GM21825 (cell line): Measurements from ENCODE around the gene ABHD17A.

Experiments
- ATAC-seq: cut with Tn5 transposase; IDR thresholded peaks from one replicate; pipeline ENCODE4 v1.9.1; 2021; ENCODE audit warnings: mild to moderate bottlenecking, moderate library complexity; ENCODE audit not compliant: unreplicated experiment

ABHD17A gene

GRCh38 chr19:1841209-1841924 lies 43.9 kb downstream of the ABHD17A start:
- no peak for ATAC-seq

- ATAC-seq = no peak
Observed at GRCh38 chr19:1840541-1841115, 44.7 kb downstream of the ABHD17A start.

DNA sequence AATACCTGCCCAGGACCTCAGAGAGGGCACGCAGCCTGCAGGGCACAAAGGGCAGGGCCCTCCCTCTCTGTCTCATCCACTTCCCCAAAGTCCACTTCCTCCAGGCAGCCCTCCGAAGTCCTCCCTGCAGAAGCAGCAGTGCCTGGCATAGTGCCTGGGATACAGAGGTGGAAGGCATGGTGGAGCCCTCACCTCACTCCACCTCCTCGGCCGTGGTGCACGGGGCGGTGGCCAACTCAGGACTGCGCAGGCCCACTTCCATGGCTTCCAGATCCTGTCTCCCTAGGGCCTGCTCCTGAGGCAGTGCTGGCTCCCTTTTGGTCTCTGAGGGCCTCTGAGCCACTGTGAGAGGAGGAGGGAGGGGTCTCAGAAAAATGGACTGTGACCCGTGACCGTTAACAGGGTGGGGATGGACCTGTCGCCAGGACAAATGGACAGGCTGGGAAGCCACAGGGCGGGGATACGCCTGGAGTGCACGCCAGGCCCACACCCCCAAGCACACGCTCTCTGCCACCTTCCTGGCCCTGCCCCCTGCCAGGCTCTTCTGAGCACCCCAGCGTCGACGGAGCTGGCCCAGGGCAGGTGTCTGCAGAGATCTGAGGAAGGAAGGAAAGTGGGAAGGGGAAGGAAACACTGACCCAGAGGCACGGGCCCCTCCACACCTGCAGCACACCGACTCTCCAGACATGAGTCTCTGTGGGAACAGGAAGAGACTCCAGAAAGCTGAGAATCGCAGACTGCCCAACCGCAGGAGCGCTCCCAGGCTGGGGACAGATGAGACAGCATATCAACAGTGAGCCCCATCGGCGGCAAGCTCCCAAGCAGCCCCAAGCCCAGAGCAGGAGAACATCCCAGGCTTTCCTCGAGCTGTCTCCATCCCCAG lies 45.4 kb downstream of the ABHD17A start:
- no peak for ATAC-seq

DNA sequence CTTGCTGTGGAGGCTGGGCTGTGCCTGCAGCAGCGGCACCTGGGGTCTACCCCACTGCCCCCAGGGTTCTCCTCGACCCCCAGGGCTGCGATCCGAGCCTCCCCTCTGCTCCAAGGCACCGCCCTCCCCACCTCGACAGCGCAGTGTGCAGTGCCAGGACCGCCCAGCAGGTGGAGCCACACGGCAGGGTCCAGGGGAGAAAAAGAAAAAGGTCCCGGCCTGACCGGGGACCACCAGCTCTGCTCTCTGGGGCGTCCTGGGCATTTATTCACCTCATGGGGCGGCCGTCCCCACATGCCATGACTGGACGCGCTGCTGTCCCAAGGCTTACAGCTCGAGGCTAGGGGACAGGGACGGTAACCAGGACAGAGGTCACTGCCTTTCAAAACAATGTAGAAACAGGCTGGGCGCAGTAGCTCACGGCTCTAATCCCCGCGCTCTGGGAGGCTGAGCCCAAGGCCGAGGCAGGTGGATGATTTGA lies 47.6 kb downstream of the ABHD17A start:
- ATAC-seq = no peak

DNA sequence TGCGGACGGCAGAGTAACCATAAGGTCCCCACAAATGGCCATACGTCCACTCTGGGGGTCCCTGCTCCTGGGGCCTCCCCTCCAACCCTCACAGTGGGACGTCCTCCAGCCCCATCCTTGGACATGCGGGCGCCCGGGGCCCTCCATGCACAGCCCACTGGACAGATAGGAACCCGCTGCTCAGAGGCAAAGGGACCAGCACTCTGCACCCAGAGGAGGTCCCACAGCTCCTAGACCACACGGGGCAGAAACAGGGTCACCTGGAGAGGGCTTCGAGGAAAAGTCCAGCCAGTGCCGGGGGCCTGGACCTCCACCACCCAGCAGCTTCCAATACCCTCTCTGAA lies 48.1 kb downstream of the ABHD17A start:
- no peak for ATAC-seq

DNA sequence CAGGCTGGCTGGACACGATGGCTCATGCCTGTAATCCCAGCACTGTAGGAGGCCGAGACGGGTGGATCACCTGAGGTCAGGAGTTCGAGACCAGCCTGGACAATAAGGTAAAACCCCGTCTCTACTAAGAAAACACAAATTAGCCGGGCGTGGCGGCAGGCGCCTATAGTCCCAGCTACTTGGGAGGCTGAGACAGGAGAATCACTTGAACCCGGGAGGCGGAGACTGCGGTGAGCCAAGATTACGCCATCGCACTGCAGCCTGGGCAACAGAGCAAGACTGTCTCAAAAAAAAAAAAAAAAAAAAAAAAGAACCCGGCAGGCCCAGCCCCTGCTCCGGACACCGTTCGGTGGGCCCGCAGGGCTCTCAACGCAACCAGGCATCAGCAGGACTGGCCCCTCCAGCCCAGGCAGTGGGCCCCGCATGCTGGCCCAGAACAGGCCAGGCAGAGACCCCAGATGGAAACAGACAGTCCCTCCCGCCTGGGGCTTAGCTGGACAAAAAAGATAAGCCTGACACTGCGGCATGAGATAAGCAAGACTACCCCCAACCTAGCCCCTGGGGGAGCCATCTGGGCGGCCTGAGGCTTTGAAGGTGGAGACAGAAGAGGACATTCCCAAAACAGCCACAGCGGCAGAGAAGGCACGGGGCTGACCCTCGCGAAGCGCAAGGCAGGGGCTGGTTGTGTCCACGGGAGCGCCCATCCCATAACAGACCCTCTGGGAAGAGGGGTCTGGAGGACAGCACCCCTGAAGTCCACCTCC lies 48.7 kb downstream of the ABHD17A start:
- no peak for ATAC-seq

DNA sequence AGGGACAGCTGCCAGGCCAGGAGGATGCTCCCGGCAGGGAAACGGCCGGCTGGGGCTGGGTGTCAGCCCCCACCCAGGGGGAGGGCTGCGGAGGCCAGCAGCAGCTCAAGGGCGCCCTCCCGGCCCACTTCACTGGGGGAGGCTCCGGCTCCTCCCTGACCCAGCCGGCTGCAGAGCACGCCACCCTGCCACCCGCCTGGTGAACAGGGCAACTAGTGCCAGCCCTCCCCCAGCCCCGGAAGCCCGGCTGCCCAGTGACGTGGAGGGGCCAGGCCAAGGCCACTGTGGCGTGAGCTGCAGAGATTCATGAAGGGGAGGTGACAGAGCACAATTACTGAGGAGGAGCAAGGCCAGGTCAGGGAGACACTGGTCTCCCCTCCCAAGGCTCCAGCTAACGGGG lies 51.8 kb downstream of the ABHD17A start:
- no peak for ATAC-seq

DNA sequence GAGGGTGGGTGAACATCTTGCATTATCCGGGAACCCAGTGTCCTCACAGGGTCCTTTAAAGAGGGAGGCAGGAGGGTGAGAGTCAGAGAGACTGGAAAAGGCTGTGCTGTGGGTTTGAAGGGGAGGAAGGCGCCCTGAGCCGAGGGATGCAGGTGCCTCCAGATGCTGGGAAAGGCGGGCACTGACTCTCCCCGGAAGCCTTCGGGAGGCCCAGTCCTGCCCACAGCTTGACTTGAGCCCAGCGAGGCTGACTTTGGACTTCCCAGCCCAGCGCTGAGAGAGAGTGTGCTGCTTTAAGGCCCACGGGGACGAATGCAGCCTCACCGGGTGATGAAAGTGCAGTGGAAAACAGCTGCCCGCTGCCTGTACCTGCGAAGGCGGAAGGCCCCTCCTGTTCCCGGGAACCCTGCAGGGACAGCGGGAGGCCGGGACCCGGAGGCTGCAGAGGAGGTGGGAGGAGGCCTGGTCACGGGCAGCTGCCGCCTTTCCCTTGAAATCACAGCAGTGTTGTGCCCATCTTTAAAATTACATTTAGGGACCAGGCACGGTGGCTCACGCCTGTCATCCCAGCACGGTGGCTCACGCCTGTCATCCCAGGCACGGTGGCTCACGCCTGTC lies 53.1 kb downstream of the ABHD17A start:
- no peak for ATAC-seq

- ATAC-seq = no peak
Observed at GRCh38 chr19:1830978-1831377, 54.3 kb downstream of the ABHD17A start.

- no peak for ATAC-seq
Observed at GRCh38 chr19:1830568-1830967, 54.7 kb downstream of the ABHD17A start.

GRCh38 chr19:1829958-1830357 lies 55.3 kb downstream of the ABHD17A start:
- no peak for ATAC-seq

DNA sequence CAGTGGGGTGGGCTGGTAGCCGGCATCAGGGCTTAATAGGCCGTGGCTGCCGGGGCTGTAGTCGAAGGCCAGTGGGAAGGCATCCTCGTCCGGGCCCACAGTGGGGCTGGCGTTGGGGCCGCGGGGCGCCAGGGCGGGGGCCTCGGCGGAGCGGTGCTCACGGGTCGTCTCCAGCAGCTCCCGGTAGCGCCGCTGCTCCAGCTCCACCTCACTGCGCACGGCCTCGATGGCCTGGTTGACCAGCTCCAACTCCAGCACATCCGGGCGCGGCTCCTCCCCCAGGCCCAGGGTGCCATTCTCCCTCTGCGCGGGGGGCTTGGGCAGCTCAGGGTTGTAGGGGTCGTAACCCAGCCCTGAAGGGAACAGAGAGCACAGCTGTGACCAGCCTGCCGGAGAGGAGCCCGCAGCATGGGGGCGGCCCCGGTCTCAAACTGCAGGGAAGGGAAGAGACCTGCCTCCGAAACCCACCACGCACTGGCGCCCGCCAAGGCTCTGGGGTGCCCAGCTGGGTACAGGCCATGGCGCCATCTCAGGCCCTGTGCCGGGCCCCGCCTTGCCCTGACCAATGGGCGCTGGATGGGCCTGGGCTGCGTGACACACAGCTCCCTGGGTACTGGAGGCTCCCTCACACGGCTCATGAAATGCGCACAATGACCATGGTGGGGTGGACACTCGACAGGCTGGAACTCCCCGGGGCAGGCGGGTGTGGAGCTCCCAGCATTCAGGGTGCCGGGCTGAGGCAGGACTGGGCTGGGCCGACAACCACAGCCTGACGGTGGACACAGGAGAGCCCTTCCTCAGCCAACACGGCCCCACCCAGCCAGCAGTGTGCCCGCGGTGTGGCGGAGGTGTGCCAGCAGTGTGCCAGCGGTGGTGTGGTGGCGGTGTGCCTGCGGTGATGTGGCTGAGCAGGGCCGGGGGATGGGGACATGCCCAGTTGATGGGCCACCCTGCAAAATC lies 56.7 kb downstream of the ABHD17A start:
- ATAC-seq = no peak

- no peak for ATAC-seq
Observed at GRCh38 chr19:1827566-1828278, 57.6 kb downstream of the ABHD17A start.
